IMR-90 (cell line): Measurements from ENCODE around the gene CLDN34. TPM values are rescaled to one million over a fixed set of nuclear protein-coding genes. Genes with fewer than 3 reads are reported as not detected.
A peak's percentile ranks its signal among the peaks of the same experiment; 100 is the strongest.

Experiments used
- ATAC-seq: fragments of 200-7000 bp; cut with Tn5 transposase; 2 replicates; pipeline ENCODE4 v1.9.1; 2020; ENCODE audit warnings: low read depth, mild to moderate bottlenecking, moderate library complexity
- BruUV-seq: library from RNA; stranded (reverse); fragments of 400-500 nt; replicated peaks from 2 replicates; lab custom pipeline; 2021; lab: Mats Ljungman, UMichigan
- CTCF ChIA-PET: fragments of 300-600 bp; formaldehyde crosslinking; extraction: SDS; loops from one replicate; lab custom pipeline; 2021; ENCODE audit warnings: antibody characterized with exemption; lab: Yijun Ruan, JAX
- POLR2A ChIA-PET: fragments of 300-600 bp; sonication (Branson Sonifier 250); formaldehyde crosslinking; loops from one replicate; lab custom pipeline; 2022; ENCODE audit warnings: antibody characterized with exemption; ENCODE audit not compliant: unreplicated experiment; lab: Charles Lee
- DNase-seq: peaks from one replicate; pipeline ENCODE4 v3.0.0; 2013
- H2AFZ ChIP-seq: replicated peaks from 2 replicates; pipeline ENCODE3; 2013; ENCODE audit warnings: low read length, mild to moderate bottlenecking; ENCODE audit not compliant: poor library complexity
- H2AK5ac ChIP-seq: 2 replicates; pipeline ENCODE4 v1.6.1; 2013; ENCODE audit warnings: low read depth, low read length, inconsistent platforms
- H2AK9ac ChIP-seq: replicated peaks from 2 replicates; pipeline ENCODE3; 2013; ENCODE audit warnings: mild to moderate bottlenecking, low read depth, low read length, moderate library complexity; ENCODE audit not compliant: poor library complexity
- H2BK120ac ChIP-seq: 2 replicates; pipeline ENCODE4 v1.6.1; 2013; ENCODE audit warnings: low read depth, low read length, inconsistent platforms
- H2BK15ac ChIP-seq: 3 replicates; pipeline ENCODE4 v1.6.1; 2013; ENCODE audit warnings: low read depth, low read length, inconsistent platforms
- H2BK20ac ChIP-seq: 2 replicates; pipeline ENCODE4 v1.6.1; 2013; ENCODE audit warnings: low read depth, mild to moderate bottlenecking, inconsistent platforms, low read length, moderate library complexity
- H2BK5ac ChIP-seq: 2 replicates; pipeline ENCODE4 v1.6.1; 2013; ENCODE audit warnings: mild to moderate bottlenecking, low read depth, low read length, inconsistent platforms; ENCODE audit not compliant: poor library complexity, severe bottlenecking
- H3K14ac ChIP-seq: replicated peaks from 2 replicates; pipeline ENCODE4 v1.6.1; 2013; ENCODE audit warnings: low read depth, low read length, inconsistent platforms
- H3K18ac ChIP-seq: 2 replicates; pipeline ENCODE4 v1.6.1; 2013; ENCODE audit warnings: low read depth, low read length, control low read depth
- H3K23ac ChIP-seq: 2 replicates; pipeline ENCODE4 v1.6.1; 2013; ENCODE audit warnings: low read depth, low read length, inconsistent platforms
- H3K27ac ChIP-seq: 2 replicates; pipeline ENCODE4 v1.5.1; 2013; ENCODE audit warnings: mild to moderate bottlenecking, control low read depth, low read length; ENCODE audit not compliant: insufficient read depth
- H3K27me3 ChIP-seq: 2 replicates; pipeline ENCODE4 v1.6.1; 2013; ENCODE audit warnings: low read length; ENCODE audit not compliant: control insufficient read depth, insufficient read depth
- H3K36me3 ChIP-seq: 2 replicates; pipeline ENCODE4 v1.6.1; 2013; ENCODE audit warnings: low read length, mixed read lengths; ENCODE audit not compliant: control insufficient read depth, insufficient read depth
- H3K4ac ChIP-seq: 2 replicates; pipeline ENCODE4 v1.6.1; 2013; ENCODE audit warnings: low read depth, low read length, inconsistent platforms
- H3K4me1 ChIP-seq: 2 replicates; pipeline ENCODE4 v1.6.1; 2013; ENCODE audit warnings: low read length, mixed read lengths; ENCODE audit not compliant: control insufficient read depth, insufficient read depth
- H3K4me2 ChIP-seq: 2 replicates; pipeline ENCODE4 v1.6.1; 2013; ENCODE audit warnings: low read depth, mild to moderate bottlenecking, control low read depth, low read length, moderate library complexity
- H3K4me3 ChIP-seq: 2 replicates; pipeline ENCODE4 v1.5.1; 2013; ENCODE audit warnings: low read depth, mild to moderate bottlenecking, control low read depth, low read length, moderate library complexity; ENCODE audit not compliant: insufficient read depth
- H3K56ac ChIP-seq: 2 replicates; pipeline ENCODE4 v1.6.1; 2013; ENCODE audit warnings: low read length, inconsistent platforms; ENCODE audit not compliant: insufficient read depth; ENCODE audit errors: extremely low read depth
- H3K79me1 ChIP-seq, 2 experiments: 2 replicates each; pipeline ENCODE4 v1.6.1; 2013; ENCODE audit warnings: low read length in 2 of 2, inconsistent platforms in 1 of 2, low read depth in 1 of 2
- H3K9ac ChIP-seq: 2 replicates; pipeline ENCODE4 v1.6.1; 2013; ENCODE audit warnings: low read depth, low read length, control low read depth
- H3K9me1 ChIP-seq: 2 replicates; pipeline ENCODE4 v1.6.1; 2013; ENCODE audit warnings: low read length, inconsistent platforms; ENCODE audit not compliant: insufficient read depth
- H3K9me3 ChIP-seq: 2 replicates; pipeline ENCODE4 v1.6.1; 2013; ENCODE audit warnings: low read length; ENCODE audit not compliant: control insufficient read depth, insufficient read depth
- H4K20me1 ChIP-seq: 2 replicates; pipeline ENCODE4 v1.6.1; 2013; ENCODE audit warnings: low read length, inconsistent platforms; ENCODE audit not compliant: insufficient read depth
- H4K5ac ChIP-seq: 2 replicates; pipeline ENCODE4 v1.6.1; 2013; ENCODE audit warnings: mild to moderate bottlenecking, low read depth, low read length, control low read depth
- H4K8ac ChIP-seq, 2 experiments: 2 replicates each; pipeline ENCODE4 v1.6.1; 2013; ENCODE audit warnings: low read depth in 2 of 2, low read length in 2 of 2, control low read depth in 1 of 2, inconsistent platforms in 1 of 2
- H4K91ac ChIP-seq: 2 replicates; pipeline ENCODE4 v1.6.1; 2013; ENCODE audit warnings: low read depth, low read length, inconsistent platforms; ENCODE audit not compliant: insufficient read depth
- NFE2L2 ChIP-seq: fragments of 150-350 bp; IDR thresholded peaks from 2 replicates; pipeline ENCODE4 v1.6.1; 2016; ENCODE audit warnings: low read depth, mild to moderate bottlenecking, low read length
- RCOR1 ChIP-seq: IDR thresholded peaks from 2 replicates; pipeline ENCODE4 v1.6.1; 2012; ENCODE audit warnings: mild to moderate bottlenecking, low read length, improper control_type of control experiment; ENCODE audit not compliant: insufficient replicate concordance
- WGBS, 2 experiments: methylation state at CpG; one replicate each; pipeline versions ENCODE4 v1.1.5 to v1.1.7; 2013; ENCODE audit warnings: missing lambda C conversion rate in 2 of 2; ENCODE audit not compliant: insufficient read length in 1 of 2; ENCODE audit errors: extremely low coverage in 2 of 2; 5-methylcytosine and 5-hydroxymethylcytosine counted together
- dilution Hi-C: fragments of 300-500 bp; cut with HindIII; formaldehyde crosslinking; loops from one replicate; pipeline ENCODE4 v1.14.3; 2018; ENCODE audit warnings: low sequenced_read_pairs; ENCODE audit not compliant: unreplicated experiment
- in situ Hi-C: fragments of 300-500 bp; cut with MboI; formaldehyde crosslinking; loops from 3 replicates; pipeline ENCODE4 v1.14.3; 2019; ENCODE audit warnings: low sequenced_read_pairs, inconsistent platforms, mixed read lengths
- intact Hi-C: fragments of 100-400 bp; cut with micrococcal nuclease; formaldehyde crosslinking; loops from 2 replicates; pipeline ENCODE4 v1.10.0; 2022
- polyA plus RNA-seq, 3 experiments: library from polyadenylated mRNA; depleted of rRNA; stranded (reverse); fragments of >200 nt; gene quantifications; 2 replicates each; pipeline ENCODE4 v1.2.3, GENCODE V29; 2012; ENCODE audit warnings: low replicate concordance in 1 of 3
- total RNA-seq: library from RNA; depleted of rRNA; stranded (reverse); fragments of >200 nt; gene quantifications from 2 replicates; pipeline ENCODE4 v1.2.3, GENCODE V29; 2012

Gene CLDN34
- total and polyA plus RNA-seq, 2 of the 4 experiments (the other 2 are of a cell fraction) = 0.14 TPM; not detected in 1

GRCh38 chrX:9957743-9958142, 9.4 kb upstream of the CLDN34 start:
- H3K4me2 ChIP-seq = no peak overlapping the region
- intact Hi-C loops = no loop called here
- H2AK5ac ChIP-seq = 0 out of 2 replicates have a peak overlapping the region, but pooled peaks have one; percentile 62
- H3K9ac ChIP-seq = no peak overlapping the region
- 0 out of 2 replicates have a peak overlapping the region, but pooled peaks have one; percentile 32 for H2BK120ac ChIP-seq
- H2AFZ ChIP-seq = no peak overlapping the region
- no peak for DNase-seq
- H4K5ac ChIP-seq = no peak overlapping the region
- no peak overlapping the region for H3K14ac ChIP-seq
- H3K4me1 ChIP-seq = peaks cover 8% of the 10 kb centered on the region
- no peak overlapping the region for H2BK20ac ChIP-seq
- ChIA-PET POLR2A (no interaction called here), CTCF (no interaction called here)
- H2BK15ac ChIP-seq = 0 out of 3 replicates have a peak overlapping the region, but pooled peaks have one; percentile 49
- no peak overlapping the region for H4K91ac ChIP-seq
- in situ Hi-C loops = no loop called here
- H3K9me3 ChIP-seq = peaks cover 4% of the 10 kb centered on the region; the same call in 1 of the 2 replicates
- H3K56ac ChIP-seq = no peak overlapping the region
- no peak overlapping the region; a peak in 1 of 4 replicates for H4K8ac ChIP-seq
- no peak for ATAC-seq
- H3K27me3 ChIP-seq = no peaks in the 10 kb centered on the region
- H3K36me3 ChIP-seq = no peaks in the 10 kb centered on the region
- H3K4ac ChIP-seq = no peak overlapping the region
- no peak overlapping the region for H2AK9ac ChIP-seq
- no peak for TF ChIP-seq NFE2L2
- no peak for TF ChIP-seq RCOR1
- BruUV-seq = no TSS peak
- H3K23ac ChIP-seq = no peak overlapping the region
- no peak overlapping the region for H2BK5ac ChIP-seq
- no CpG with 5 or more reads among the region's 9 CpGs for WGBS, 2 experiments
- no peaks in the 10 kb centered on the region for H3K79me1 ChIP-seq
- no peaks in the 10 kb centered on the region for H4K20me1 ChIP-seq
- H3K9me1 ChIP-seq = no peaks in the 10 kb centered on the region
- dilution Hi-C loops = no loop called here
- H3K27ac ChIP-seq = no peak overlapping the region
- H3K4me3 ChIP-seq = no peak overlapping the region
- H3K18ac ChIP-seq = no peak overlapping the region
